ENCODE results near the gene ADAP1.

The ADAP1 gene

DNA sequence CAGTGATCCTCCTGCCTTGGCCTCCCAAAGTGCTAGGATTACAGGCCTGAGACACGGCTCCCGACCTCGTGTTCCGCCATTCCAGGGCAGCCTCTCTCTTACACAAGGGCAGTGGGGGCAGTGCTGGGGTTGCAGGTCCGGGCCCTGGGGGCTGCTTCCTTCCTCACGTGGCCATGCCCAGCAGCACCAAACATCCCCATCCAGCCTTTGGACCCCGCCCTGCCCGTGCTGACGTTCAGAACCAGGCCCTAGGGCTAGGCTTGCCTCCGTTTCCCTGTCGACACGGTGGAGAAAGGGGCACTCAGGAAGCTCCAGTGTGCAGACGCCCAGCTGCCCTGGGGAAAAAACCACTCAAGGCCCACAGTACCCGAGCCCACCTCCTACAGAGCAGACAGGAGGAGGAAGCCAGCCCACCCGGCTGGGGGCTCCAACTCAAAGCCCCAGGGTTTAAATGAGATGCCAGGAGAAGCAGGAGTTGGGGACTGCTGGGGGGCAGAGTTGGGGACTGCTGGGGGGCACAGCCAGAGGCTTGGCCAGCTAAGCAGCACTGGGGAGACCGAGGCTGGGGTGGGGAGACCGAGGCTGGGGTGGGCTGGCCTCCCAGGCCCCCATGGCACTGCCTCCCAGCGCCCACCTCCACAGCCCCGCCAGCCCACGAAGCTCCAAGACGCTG lies 35.9 kb downstream of the ADAP1 start:
- WGBS (ENCODE audit: insufficient coverage) = 92% methylated on average over 18 of the region's 21 CpGs
- no peak overlapping the region for H3K27ac ChIP-seq (ENCODE audit: insufficient read depth in 1 of 2, low read depth in 1 of 2, low read length in 2 of 2, poor library complexity in 1 of 2, severe bottlenecking in 2 of 2)
- no peaks in the 10 kb centered on the region for H3K27me3 ChIP-seq (replicated peaks in 2 of 5; ENCODE audit: control insufficient read depth in 4 of 5, insufficient read depth in 5 of 5, low read length in 4 of 5)
- ChIA-PET CTCF (interaction anchor here (1.4 to 1.8 kb wide), 2 partner anchors 9 to 43 kb away, joined by 3 to 9 read pairs; no protein-coding TSS in a partner anchor), POLR2A (no interaction called here)
- H3K4me3 ChIP-seq (ENCODE audit: control insufficient read depth in 1 of 7, extremely low read depth in 1 of 7, insufficient read depth in 4 of 7, low read depth in 2 of 7, low read length in 6 of 7) = no peak overlapping the region
- H3K36me3 ChIP-seq (ENCODE audit: control insufficient read depth in 4 of 4, insufficient read depth in 4 of 4, low read length in 3 of 4) = no peaks in the 10 kb centered on the region
- no peaks in the 10 kb centered on the region for H3K9me3 ChIP-seq (ENCODE audit: control extremely low read depth in 1 of 5, control insufficient read depth in 4 of 5, insufficient read depth in 2 of 5, low read depth in 1 of 5, low read length in 4 of 5)
- no peak for DNase-seq
- H3K4me1 ChIP-seq (ENCODE audit: control extremely low read depth in 1 of 4, control insufficient read depth in 4 of 4, insufficient read depth in 4 of 4, low read length in 3 of 4) = peaks cover 0 to 31% (median 30%) of the 10 kb centered on the region in 4 experiments

DNA sequence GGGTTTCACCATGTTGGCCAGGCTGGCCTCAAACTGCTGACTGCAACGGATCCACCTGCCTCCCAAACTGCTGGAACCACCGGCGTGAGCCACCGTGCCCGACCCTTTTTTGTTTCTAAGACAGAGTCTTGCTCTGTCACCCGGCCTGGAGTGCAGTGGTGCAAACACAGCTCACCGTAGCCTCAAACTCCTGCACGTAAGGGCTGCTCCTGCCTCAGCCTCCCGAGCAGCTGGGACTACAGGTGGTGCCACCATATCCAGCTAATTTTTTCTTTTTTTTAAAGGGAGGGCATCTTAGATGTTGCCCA lies 36.4 kb downstream of the ADAP1 start:
- ChIA-PET POLR2A (no interaction called here), CTCF (interaction anchor here (1.4 to 1.8 kb wide), 2 partner anchors 9 to 43 kb away, joined by 3 to 9 read pairs; no protein-coding TSS in a partner anchor)
- H3K27ac ChIP-seq (ENCODE audit: insufficient read depth in 1 of 2, low read depth in 1 of 2, low read length in 2 of 2, poor library complexity in 1 of 2, severe bottlenecking in 2 of 2) = no peak overlapping the region
- WGBS (ENCODE audit: insufficient coverage) = 98% methylated on average over 7 of the region's 9 CpGs
- no peak overlapping the region for H3K4me3 ChIP-seq (ENCODE audit: control insufficient read depth in 1 of 7, extremely low read depth in 1 of 7, insufficient read depth in 4 of 7, low read depth in 2 of 7, low read length in 6 of 7)
- no peaks in the 10 kb centered on the region for H3K27me3 ChIP-seq (replicated peaks in 2 of 5; ENCODE audit: control insufficient read depth in 4 of 5, insufficient read depth in 5 of 5, low read length in 4 of 5)
- peaks cover 0 to 27% (median 26%) of the 10 kb centered on the region in 4 experiments for H3K4me1 ChIP-seq (ENCODE audit: control extremely low read depth in 1 of 4, control insufficient read depth in 4 of 4, insufficient read depth in 4 of 4, low read length in 3 of 4)
- no peaks in the 10 kb centered on the region for H3K9me3 ChIP-seq (ENCODE audit: control extremely low read depth in 1 of 5, control insufficient read depth in 4 of 5, insufficient read depth in 2 of 5, low read depth in 1 of 5, low read length in 4 of 5)
- H3K36me3 ChIP-seq (ENCODE audit: control insufficient read depth in 4 of 4, insufficient read depth in 4 of 4, low read length in 3 of 4) = no peaks in the 10 kb centered on the region
- DNase-seq = no peak

DNA sequence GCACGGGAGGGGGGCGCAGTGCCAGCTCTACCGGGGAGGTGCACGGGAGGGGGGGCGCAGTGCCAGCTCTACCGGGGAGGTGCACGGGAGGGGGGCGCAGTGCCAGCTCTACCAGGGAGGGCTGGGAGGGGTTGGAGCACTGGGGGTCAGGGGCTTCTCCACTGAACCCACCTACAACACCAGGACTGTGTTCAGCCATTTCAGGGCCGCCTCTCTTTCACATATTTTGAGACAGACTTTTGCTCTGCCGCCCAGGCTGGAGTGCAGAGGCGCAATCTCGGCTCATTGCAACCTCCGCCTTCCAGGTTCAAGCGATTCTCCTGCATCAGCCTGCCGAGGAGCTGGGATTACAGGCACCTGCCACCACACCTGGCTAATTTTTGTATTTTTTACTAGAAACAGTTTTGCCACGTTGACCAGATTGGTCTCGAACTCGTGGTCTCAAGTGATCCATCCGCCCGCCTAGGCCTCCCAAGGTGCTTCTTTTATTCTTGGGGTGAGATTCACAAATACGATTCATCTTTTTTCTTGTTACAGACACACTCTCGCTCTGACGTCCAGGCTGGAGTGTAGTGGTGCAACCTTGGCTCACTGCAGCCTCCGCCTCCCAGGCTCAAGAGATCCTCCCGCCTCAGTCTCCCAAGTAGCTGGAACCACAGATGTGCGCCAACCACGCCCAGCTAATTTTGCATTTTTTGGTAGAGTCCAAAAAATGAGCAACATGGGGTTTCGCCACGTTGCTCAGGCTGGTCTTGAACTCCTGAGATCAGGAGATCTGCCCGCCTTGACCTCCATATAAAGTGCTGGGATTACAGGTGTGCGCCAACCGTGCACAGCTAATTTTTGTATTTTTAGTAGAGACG lies 37.0 kb downstream of the ADAP1 start:
- Histone ChIP-seq H3K4me3 (ENCODE audit: control insufficient read depth in 1 of 7, extremely low read depth in 1 of 7, insufficient read depth in 4 of 7, low read depth in 2 of 7, low read length in 6 of 7) (no peak overlapping the region), H3K4me1 (ENCODE audit: control extremely low read depth in 1 of 4, control insufficient read depth in 4 of 4, insufficient read depth in 4 of 4, low read length in 3 of 4) (peaks cover 0 to 21% (median 20%) of the 10 kb centered on the region in 4 experiments), H3K27me3 (replicated peaks in 2 of 5; ENCODE audit: control insufficient read depth in 4 of 5, insufficient read depth in 5 of 5, low read length in 4 of 5) (no peaks in the 10 kb centered on the region), H3K9me3 (ENCODE audit: control extremely low read depth in 1 of 5, control insufficient read depth in 4 of 5, insufficient read depth in 2 of 5, low read depth in 1 of 5, low read length in 4 of 5) (no peaks in the 10 kb centered on the region), H3K36me3 (ENCODE audit: control insufficient read depth in 4 of 4, insufficient read depth in 4 of 4, low read length in 3 of 4) (no peaks in the 10 kb centered on the region), H3K27ac (ENCODE audit: insufficient read depth in 1 of 2, low read depth in 1 of 2, low read length in 2 of 2, poor library complexity in 1 of 2, severe bottlenecking in 2 of 2) (no peak overlapping the region)
- WGBS (ENCODE audit: insufficient coverage) = 96% methylated on average over 25 of the region's 33 CpGs
- DNase-seq = no peak
- ChIA-PET CTCF (interaction anchor here (1.4 to 1.8 kb wide), 2 partner anchors 8 to 44 kb away, joined by 3 to 9 read pairs; no protein-coding TSS in a partner anchor), POLR2A (no interaction called here)

- 92% methylated on average over 8 of the region's 17 CpGs for WGBS (ENCODE audit: insufficient coverage)
- H3K4me3 ChIP-seq (ENCODE audit: control insufficient read depth in 1 of 7, extremely low read depth in 1 of 7, insufficient read depth in 4 of 7, low read depth in 2 of 7, low read length in 6 of 7) = no peak overlapping the region
- H3K9me3 ChIP-seq (ENCODE audit: control extremely low read depth in 1 of 5, control insufficient read depth in 4 of 5, insufficient read depth in 2 of 5, low read depth in 1 of 5, low read length in 4 of 5) = no peaks in the 10 kb centered on the region
- H3K27ac ChIP-seq (ENCODE audit: insufficient read depth in 1 of 2, low read depth in 1 of 2, low read length in 2 of 2, poor library complexity in 1 of 2, severe bottlenecking in 2 of 2) = no peak overlapping the region
- no peak for DNase-seq
- no peaks in the 10 kb centered on the region for H3K27me3 ChIP-seq (replicated peaks in 2 of 5; ENCODE audit: control insufficient read depth in 4 of 5, insufficient read depth in 5 of 5, low read length in 4 of 5)
- no peaks in the 10 kb centered on the region for H3K36me3 ChIP-seq (ENCODE audit: control insufficient read depth in 4 of 4, insufficient read depth in 4 of 4, low read length in 3 of 4)
- POLR2A ChIA-PET = no interaction called here
- H3K4me1 ChIP-seq (ENCODE audit: control extremely low read depth in 1 of 4, control insufficient read depth in 4 of 4, insufficient read depth in 4 of 4, low read length in 3 of 4) = peaks cover 0 to 14% (median 10%) of the 10 kb centered on the region in 4 experiments
- CTCF ChIA-PET = no interaction called here
Observed at GRCh38 chr7:916291-916941, 38.1 kb downstream of the ADAP1 start.

- 97% methylated on average over 39 of the region's 43 CpGs for WGBS (ENCODE audit: insufficient coverage)
- Histone ChIP-seq H3K36me3 (ENCODE audit: control insufficient read depth in 4 of 4, insufficient read depth in 4 of 4, low read length in 3 of 4) (no peaks in the 10 kb centered on the region), H3K4me3 (ENCODE audit: control insufficient read depth in 1 of 7, extremely low read depth in 1 of 7, insufficient read depth in 4 of 7, low read depth in 2 of 7, low read length in 6 of 7) (no peak overlapping the region), H3K27me3 (replicated peaks in 2 of 5; ENCODE audit: control insufficient read depth in 4 of 5, insufficient read depth in 5 of 5, low read length in 4 of 5) (peaks cover 0 to 4% (median 0%) of the 10 kb centered on the region in 5 experiments), H3K9me3 (ENCODE audit: control extremely low read depth in 1 of 5, control insufficient read depth in 4 of 5, insufficient read depth in 2 of 5, low read depth in 1 of 5, low read length in 4 of 5) (no peaks in the 10 kb centered on the region), H3K27ac (ENCODE audit: insufficient read depth in 1 of 2, low read depth in 1 of 2, low read length in 2 of 2, poor library complexity in 1 of 2, severe bottlenecking in 2 of 2) (no peak overlapping the region), H3K4me1 (ENCODE audit: control extremely low read depth in 1 of 4, control insufficient read depth in 4 of 4, insufficient read depth in 4 of 4, low read length in 3 of 4) (peaks cover 0 to 13% (median 8%) of the 10 kb centered on the region in 4 experiments)
- DNase-seq = no peak
- POLR2A ChIA-PET = no interaction called here
- CTCF ChIA-PET = no interaction called here
Observed at GRCh38 chr7:915291-916218, 38.9 kb downstream of the ADAP1 start.

DNA sequence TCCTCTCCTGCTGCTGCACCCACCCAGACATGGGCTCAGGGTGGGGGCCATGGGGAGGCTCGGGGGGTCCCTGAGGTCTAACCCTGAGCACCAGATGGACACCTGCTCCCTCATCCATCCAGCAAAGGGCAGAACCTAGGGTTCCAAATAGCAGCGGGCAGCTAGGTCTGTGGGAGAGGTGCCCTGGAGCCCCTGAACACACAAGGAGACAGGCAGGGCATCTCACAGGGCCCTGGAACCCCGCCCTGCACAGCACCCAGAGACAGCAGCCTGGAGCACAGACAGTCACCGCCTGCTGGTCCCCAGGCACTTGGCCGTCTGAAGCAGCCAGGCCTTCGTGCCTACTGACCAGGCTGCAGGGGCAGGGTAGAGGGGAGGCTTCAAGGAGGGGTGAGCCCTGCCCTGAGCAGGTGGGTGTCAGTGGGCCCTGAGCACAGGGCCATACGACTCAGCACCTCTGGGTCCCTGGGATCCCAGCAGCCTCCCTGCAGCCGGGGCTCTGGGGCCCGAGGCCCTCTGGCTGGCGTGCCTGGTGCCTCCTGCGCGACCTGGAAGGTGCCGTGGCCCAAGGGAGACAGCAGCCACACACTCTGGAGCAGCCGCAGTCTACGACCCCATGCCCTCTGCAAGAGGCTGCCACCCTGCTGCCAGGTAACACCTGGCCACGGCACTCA lies 39.8 kb downstream of the ADAP1 start:
- WGBS (ENCODE audit: insufficient coverage) = 96% methylated on average over 16 of the region's 16 CpGs
- POLR2A ChIA-PET = no interaction called here
- Histone ChIP-seq H3K4me3 (ENCODE audit: control insufficient read depth in 1 of 7, extremely low read depth in 1 of 7, insufficient read depth in 4 of 7, low read depth in 2 of 7, low read length in 6 of 7) (no peak overlapping the region), H3K4me1 (ENCODE audit: control extremely low read depth in 1 of 4, control insufficient read depth in 4 of 4, insufficient read depth in 4 of 4, low read length in 3 of 4) (peaks cover 0 to 21% (median 16%) of the 10 kb centered on the region in 4 experiments), H3K27me3 (replicated peaks in 2 of 5; ENCODE audit: control insufficient read depth in 4 of 5, insufficient read depth in 5 of 5, low read length in 4 of 5) (peaks cover 0 to 7% (median 0%) of the 10 kb centered on the region in 5 experiments), H3K9me3 (ENCODE audit: control extremely low read depth in 1 of 5, control insufficient read depth in 4 of 5, insufficient read depth in 2 of 5, low read depth in 1 of 5, low read length in 4 of 5) (no peaks in the 10 kb centered on the region), H3K36me3 (ENCODE audit: control insufficient read depth in 4 of 4, insufficient read depth in 4 of 4, low read length in 3 of 4) (no peaks in the 10 kb centered on the region), H3K27ac (ENCODE audit: insufficient read depth in 1 of 2, low read depth in 1 of 2, low read length in 2 of 2, poor library complexity in 1 of 2, severe bottlenecking in 2 of 2) (no peak overlapping the region)
- DNase-seq = no peak
- CTCF ChIA-PET = no interaction called here

Measured in common myeloid progenitor, CD34-positive (primary cell).